Fibroblast of skin of back (primary cell): ENCODE data around the gene UNC80.
A peak's percentile ranks its signal among the peaks of the same experiment; 100 is the strongest.

Experiments
- DNase-seq: peaks from one replicate; pipeline ENCODE4 v3.0.0-alpha.2; 2013

Gene UNC80

DNA sequence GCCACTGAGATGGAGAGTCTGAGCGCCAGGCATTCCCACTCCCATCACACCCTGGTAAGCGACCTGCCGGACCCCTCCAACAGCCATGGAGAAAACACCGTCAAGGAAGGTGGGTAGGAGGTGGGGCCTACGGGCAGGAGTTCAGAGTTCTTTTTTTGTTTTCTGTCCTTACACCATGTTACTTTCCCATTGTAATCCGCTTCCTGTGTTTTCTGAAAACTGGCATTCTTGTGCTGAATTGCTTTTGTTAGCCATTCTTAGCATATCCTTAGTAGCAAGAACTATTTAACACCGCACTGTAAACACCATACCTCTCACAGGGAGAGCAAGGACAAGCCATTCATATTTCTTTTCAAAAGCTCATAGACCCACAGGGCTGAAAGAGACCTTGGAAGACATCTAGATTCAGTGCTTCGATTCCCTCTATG is 46.2 kb downstream of the UNC80 start:
- no peak for DNase-seq

DNA sequence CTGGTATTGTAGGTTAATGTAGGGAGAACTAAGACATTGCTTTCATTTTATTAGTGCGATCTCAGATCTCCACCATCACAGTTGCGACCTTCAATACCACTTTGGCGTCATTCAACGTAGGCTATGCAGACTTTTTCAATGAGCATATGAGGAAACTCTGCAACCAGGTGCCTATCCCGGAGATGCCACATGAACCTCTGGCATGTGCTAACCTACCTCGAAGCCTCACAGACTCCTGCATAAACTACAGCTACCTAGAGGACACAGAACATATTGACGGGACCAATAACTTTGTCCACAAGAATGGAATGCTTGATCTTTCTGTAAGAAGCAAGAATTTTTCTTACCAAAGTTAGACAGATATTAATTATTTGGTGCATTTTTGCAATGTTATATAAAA is 47.3 kb downstream of the UNC80 start:
- no peak for DNase-seq

DNA sequence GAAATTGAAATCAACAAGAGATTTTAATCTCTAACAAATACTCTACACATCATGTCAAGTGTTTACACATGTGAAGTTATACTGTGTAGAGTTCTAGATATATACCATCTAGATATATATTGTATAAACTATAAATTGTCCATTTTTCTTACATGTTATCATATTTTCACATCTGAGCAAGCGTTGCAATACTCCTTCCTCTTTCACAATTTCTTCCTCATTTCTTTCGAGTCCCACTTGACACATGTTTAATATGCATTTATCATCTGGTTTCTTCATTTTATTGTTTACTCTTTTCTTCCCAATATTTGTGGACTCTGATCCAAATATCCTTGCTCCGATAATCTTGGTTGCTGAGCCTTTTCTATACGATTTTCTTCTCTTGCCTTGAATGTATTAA is 50.2 kb downstream of the UNC80 start:
- no peak for DNase-seq

DNA sequence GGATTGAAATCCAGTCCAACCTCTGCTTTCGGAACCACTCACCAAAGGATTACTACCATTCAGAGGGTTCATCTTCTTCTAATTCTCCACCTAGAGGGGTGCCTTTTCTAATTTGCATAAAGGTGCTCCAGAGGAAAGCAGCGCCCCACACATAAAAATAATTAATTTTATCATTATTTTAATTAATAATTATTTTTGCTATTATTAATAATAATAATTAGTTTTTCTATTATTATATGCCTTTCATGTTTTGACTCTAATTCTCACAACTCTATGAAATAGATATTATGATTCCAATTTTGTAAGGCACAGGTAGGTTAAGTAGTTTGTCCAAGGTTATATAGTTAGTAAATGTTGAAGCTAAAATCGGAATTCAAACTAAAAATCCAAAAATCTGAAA is 51.9 kb downstream of the UNC80 start:
- no peak for DNase-seq

DNA sequence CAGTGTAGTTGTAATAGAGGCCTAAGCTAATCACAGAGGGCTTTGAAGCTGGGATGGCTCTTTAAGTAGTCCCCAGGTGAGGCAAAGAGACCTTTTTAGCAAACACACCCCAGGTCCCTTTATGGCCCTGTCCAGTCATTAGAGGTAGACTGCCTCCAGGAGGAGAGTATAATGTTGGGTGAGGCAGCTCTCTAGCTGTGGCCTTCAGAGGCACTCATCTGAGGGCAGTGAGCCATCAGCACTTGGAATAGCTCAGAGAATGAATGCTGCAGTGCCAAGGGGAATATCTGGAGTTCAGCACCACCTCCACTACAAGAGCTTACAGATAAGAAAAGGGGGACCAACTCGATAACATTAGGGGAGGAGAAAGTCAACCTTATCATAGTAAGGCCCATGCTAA is 52.8 kb downstream of the UNC80 start:
- no peak for DNase-seq

DNA sequence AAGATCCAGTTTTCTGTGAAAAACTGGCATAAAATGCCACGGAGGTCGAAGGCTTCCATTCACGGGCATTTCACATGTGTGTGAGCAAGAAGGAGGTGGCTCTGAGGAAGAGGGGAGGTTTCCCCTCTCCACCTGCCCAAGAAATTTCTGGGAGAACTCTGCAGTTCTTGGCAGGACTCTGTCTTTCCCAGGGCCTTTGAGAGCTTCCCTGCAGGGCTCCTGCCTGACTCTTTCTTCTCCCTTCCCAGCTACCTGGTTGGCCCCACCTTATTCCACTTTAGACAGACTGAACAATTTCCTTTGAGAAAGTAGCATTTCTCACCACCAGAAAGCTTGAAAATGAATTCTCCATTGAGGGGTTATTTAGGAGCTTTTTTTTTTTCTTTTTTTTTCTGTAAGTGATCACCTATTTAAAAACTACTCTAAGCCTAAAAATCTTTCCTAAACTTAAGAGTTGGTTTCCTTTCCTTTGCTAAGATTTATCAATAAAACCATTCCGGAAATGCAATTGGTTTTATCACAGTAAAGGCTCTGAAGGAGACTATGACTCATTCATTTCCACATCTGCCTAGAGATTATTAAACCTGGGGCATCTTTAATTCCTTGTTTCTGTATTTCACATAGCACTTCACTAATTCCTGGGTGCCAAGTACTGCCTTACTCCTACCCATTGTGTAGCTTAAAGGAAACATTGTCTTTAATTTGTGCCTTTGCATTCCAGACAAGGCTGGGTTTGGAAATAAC is 59.3 kb downstream of the UNC80 start:
- DNase-seq: no peak

DNA sequence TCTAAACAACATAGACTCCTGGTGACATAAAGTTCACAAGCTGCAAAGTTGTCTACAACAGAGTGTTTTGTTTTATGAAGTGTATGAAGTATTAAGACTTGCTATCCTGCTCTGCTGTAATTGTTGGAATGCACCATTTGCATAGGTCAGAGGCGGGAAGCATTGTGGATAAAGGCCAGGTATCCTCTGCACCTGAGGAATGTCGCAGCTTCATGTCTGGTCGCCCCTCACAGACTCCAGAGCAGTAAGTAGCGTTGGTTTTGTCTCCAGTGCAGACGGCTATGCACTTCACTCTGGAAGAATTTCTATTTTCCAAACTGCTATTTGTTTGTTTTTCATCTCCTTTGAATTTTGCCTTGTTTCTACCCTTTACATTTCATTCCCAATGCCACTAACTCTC is 63.1 kb downstream of the UNC80 start:
- no peak for DNase-seq

DNA sequence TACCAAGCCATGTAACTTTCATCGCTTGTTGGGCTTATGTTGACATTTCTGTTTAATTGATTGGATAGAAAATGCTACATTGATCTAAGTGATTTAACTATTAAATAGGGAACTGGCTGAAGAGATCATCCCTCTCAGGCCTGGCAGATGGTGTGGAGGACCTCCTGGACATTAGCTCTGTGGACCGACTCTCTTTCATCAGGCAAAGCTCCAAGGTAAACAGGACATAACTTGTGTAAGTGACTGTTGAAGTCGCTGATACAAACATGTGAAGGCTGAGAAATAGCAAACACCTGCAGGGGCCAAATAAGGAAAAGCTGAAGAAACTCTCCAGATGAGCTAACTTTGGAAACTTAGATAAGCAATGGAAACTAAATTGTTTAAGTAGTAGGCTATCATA is 68.8 kb downstream of the UNC80 start:
- no peak for DNase-seq

DNA sequence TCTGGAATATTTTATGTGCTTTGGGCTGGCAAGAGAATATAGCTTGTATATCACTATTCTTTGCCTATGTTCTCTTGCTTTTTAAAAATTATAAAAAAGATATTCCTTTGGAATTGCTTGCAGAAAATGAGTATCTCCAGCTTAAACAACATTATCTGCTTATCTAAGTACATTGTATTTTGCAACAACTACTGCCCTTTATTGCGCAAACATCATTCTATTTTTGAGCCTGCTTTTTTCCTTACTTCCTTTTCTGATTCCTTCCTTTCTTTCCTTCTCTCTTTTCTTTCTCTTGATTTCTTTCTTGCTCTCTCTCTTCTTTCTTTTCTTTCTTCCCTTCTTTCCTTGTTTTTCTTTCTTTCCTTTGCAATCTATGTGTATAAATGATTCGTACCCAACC is 74.0 kb downstream of the UNC80 start:
- DNase-seq: no peak

DNA sequence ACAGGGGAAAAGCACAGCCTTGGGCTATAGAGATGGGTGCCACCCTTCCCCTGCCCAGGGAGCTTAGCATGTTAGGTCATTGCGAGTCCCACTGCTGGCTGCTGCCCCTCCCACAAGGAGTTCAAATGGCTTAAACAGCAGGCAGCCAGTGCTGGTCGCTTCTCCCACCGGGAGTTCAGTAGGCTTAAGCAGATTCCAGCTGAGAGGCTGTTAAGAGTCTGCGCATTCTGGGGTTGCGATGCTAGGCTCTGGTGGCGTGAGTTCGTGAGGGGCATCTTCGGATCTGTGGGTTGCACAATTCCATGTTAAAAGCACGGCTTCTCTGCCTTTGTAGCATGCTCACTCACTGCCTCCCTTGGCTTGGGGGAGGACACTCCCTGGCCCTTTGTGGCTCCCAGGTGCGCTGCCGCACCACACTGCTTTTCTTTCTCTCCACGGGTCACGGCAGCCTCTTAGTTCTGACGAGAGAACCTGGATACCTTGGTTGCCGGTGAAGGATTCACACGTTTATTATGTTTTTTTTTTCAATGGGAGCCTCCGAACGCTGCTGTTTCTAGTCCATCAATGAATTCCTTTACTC is 93.2 kb downstream of the UNC80 start:
- DNase-seq: no peak

DNA sequence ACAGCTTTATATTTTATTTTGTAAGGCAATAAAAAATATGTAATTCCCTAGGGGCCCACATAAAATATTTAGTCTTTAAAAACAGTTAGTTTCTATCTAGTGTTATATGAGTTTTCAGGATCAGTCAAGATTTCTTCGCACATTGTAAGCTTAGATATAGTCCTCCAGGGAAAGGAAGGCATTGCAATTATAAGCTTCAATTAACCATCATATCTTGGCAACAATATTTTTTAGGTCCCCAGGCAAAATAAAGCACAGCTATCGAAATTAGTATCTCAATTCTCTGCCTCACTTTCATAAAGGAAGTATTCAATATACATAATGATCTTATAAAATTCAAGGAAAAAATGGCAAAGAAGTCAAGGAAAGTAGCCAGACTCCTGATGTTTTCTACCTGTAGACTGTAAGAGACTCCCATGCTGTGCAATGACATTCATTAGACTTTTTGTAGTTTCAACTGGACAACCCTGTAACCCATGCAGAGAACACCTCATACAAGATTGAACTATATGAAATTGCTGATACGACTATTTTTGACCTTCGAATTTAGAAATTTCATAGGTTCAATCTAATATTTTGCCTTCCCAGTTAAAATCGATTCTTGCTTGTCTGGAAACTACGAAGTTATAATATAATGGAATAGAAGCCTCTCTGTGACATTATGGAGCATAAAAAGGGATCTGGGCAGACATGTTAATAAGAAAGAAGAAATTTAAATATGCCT is 96.8 kb downstream of the UNC80 start:
- DNase-seq: no peak

DNA sequence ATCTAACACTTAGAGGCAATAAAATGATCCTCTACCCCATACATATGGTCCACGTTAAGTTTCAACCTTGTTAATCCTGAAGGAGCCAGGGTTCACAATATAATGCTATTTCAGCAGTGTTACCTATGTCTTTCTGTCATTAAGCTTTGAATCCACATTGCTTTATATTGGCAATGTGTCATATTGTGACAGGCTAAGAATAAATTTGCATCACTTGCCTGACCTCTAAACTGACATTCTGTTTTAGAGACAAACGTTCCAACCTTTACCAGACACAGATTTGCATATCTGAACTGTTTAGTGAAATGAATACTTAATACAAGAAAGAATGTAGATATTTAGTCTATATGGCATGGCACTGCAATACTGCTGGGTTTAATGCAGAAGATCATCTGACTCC is 98.4 kb downstream of the UNC80 start:
- no peak for DNase-seq

DNA sequence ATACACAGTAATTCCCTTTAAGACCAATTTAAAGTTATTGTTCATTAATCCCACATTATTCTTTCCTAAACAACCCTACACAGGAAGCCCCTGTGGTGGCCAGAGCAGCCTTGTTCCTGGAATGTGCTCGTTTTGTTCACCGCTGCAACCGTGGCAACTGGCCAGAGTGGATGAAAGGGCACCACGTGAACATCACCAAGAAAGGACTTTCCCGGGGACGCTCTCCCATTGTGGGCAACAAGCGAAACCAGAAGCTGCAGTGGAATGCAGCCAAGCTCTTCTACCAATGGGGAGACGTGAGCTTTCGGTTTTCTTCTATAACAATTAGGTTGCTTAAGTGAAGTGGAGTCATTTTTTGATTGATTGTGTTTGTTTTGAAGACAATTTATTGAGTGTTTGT is 101.0 kb downstream of the UNC80 start:
- DNase-seq: peak; percentile 43

DNA sequence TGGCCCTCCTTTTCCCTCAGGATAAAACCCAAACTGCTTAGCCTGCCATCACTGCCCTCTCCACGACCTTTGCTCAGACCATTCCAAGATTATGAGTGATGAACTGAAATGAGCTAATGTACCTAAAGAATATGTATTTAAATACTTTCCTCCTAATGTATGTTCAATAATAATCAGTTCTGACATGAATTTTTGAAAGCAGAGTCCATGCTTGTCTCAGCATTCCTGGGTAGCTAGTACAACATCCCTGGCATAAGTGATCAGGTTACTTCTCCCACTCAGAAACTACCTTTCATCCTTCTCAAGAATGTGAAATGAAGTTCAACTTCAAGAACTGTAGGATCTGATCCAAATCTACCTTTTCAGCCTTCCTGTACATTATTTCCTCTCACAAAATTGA is 103.6 kb downstream of the UNC80 start:
- DNase-seq: no peak

DNA sequence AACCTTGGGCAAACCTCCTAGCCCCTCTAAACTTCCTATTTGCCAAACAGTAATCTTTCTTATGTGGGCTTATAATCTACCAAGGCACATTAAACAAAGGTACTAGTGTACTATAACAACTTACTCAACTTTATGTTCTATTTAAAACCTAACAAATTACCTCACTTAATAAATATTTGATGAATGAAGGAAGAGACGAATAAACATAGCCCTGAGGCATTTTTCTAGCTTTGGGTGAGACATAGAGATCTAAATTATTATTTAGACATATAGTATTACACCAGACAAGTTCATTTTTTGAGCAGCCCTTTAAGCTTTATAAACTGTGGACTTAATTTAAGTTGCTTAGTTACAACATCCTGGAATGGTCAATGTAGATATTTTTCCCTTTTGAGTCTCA is 104.6 kb downstream of the UNC80 start:
- peak; percentile 1 for DNase-seq

DNA sequence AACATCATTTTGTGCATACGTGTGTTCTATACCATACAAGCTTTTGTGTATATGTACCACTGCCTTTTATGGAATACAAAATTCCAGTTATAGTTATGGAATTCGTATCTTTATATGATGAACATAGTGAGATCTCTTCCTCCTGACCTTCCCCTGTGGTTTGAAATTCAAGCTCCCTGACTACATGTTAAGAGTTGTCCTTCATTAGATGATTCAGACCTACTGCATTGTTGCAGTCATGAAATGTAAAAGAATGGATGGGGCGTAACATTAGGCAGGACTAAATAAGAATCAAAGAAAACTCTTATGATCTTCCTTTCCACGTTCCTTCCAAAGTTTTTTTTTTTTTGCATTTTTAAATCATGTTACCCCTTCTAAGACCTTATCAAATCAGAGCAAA is 107.1 kb downstream of the UNC80 start:
- DNase-seq: no peak

DNA sequence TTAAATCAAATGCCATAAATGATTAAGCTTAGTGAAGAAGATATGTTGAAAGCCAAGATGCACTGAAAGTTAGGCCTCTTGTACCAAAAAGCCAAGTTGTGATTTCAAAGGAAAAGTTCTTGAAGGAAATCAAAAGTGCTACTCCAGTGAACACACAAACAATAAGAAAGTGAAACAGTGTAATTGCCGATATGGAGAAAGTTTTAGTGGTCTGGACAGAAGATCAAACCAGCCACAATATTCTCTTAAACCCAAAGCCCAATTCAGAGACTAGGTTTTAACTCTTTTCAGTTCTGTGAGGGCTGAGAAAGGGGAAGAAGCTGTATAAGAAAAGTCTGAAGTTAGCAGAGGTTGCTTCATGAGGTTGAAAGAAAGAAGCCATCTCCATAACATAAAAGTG is 129.0 kb downstream of the UNC80 start:
- no peak for DNase-seq

DNA sequence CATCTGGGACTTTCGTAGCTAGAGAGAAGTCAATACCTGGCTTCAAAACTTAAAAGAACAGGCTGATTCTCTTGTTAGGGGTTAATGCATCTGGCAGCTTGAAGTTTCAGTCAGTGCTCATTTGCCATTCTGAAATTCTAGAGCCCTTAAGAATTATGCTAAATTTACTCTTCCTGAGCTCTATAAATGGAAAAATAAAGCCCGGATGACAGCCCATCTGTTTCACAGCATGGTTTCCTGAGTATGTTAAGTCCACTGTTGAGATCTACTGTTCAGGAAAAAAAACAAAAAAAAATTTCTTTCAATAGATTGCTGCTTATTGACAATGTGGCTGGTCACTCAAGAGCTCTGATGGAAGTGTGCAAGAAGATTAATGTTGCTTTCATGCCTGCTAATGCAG is 129.5 kb downstream of the UNC80 start:
- DNase-seq: no peak

DNA sequence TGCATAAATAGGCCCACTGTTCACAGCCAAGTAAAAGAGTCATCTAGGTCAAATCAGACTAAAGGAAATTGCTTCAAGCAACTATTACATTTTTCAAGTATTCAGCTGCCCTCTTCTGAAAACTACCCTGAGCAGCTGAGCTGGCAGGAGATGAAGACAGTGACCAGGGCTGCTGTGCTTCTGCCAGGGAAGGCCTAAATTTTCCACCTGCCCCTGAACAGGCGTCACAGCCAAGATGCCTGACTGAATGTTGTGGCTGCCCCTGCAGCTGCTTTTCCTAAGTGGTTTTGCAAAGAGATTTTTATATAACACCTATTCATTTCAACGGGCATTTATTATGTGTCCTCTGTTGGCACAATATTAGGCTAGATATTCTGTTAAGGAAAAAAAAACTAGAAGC is 134.1 kb downstream of the UNC80 start:
- no peak for DNase-seq

DNA sequence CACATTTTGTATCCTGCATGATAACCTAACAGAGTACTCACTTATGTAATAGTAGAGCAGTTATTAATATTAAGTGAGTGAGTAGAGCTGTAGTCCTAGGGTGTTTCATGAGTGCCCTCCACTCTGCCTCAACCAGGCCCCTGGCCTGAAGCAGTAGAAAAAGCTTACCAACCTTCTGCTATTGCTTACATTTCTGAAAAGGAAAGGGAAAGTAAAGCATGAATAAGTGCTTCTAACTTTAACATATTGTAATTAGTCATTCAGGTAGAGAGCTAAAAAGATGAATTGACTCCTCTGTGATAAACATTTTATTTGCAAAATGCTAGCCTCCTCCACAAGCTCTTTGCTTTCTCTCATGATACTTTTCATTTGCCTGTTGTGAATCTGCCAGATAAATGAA is 136.1 kb downstream of the UNC80 start:
- no peak for DNase-seq

DNA sequence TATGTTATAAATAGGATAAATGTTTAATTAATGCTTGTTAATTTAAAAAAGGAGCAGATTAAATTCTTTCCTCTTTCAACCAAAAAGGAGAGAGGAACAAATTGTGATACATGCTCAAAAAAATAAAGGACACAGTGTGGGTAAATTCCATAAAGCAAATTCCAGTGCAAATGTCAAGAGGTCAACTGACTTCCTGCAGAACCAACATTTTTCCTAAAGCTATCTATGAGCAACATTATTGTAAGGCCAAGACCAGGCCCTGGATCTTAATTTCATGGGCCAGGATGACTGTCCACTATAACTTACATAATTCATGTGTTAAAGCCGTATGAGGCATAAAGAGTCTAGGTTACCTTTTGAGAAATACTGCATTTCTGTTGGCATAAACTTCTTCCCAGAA is 136.9 kb downstream of the UNC80 start:
- no peak for DNase-seq

DNA sequence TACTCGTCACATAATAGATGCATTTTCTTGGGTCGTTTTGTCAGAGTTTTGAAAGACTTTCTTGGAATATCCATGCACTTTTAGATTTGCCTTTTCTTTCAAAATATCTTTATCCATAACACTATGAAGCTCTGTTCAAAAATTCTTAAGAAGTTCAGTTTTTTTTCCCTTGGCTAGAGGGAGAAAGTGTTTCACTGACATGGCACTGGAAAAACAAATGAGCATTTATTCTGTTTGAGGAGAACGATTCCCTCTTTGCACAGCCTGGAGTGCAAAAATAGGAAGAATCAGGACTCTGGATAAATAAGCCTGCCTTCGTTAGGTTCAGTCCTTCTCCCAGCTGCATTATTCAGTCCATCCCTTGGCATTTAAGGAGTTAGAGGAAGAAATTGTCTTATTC is 139.9 kb downstream of the UNC80 start:
- no peak for DNase-seq

DNA sequence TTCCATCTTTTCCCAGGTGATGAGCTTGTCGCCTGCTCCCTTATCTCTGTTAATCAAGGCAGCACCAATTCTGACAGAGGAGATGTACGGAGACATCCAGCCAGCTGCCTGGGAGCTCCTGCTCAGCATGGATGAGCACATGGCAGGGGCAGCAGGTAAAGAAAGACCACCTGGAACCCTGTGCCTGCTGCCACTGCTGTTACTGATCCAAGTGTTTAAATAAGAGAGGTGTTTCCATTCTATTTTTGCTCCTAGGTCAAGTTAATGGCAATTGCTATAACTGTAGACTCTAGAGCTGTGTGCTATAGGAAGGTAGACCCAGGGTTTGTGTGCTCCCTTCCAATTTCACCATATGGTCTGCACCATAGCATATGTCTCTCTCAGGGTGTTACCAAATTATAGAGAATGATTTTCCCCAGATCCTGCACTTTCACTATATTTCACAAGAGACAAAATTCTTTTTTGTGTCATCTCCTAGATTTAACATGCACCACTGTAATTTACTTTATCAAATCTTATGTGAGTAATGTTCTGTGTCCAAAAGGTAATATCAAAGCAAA is 142.2 kb downstream of the UNC80 start:
- DNase-seq: no peak
